B cell (primary cell): ENCODE data around the gene PIGM. TPM values are rescaled to one million over a fixed set of nuclear protein-coding genes. Genes with fewer than 3 reads are reported as not detected.
A peak's percentile ranks its signal among the peaks of the same experiment; 100 is the strongest.

ENCODE experiments used
- ATAC-seq: fragments of 200-7000 bp; cut with Tn5 transposase; one replicate; pipeline ENCODE4 v1.10.0; 2021; ENCODE audit warnings: low read depth, mild to moderate bottlenecking, moderate number of reproducible peaks, moderate library complexity
- CTCF ChIA-PET: fragments of 350-600 bp; sonication (Branson Sonifier 250); formaldehyde crosslinking; loops from one replicate; lab custom pipeline; 2021; ENCODE audit warnings: antibody characterized with exemption, inconsistent platforms; lab: Charles Lee
- POLR2A ChIA-PET: fragments of 350-600 bp; sonication (Branson Sonifier 250); formaldehyde crosslinking; loops from one replicate; lab custom pipeline; 2021; ENCODE audit warnings: antibody characterized with exemption; lab: Charles Lee
- DNase-seq: peaks from one replicate; pipeline ENCODE4 v3.0.0; 2013
- H2AFZ ChIP-seq: 2 replicates; pipeline ENCODE4 v1.6.1; 2012; ENCODE audit warnings: mild to moderate bottlenecking, low read depth, low read length; ENCODE audit not compliant: insufficient read depth, poor library complexity, severe bottlenecking
- H3K27ac ChIP-seq, 2 donors: 1 replicate in 1 of 2; 2 replicates in 1 of 2; pipeline ENCODE4 v1.5.1; 2012 to 2013; ENCODE audit warnings: low read length in 2 of 2, mild to moderate bottlenecking in 2 of 2, moderate library complexity in 1 of 2
- H3K27me3 ChIP-seq, 4 experiments: fragments of 200-600 bp in 1 of 4; sonication (generic) in 1 of 4; replicated peaks in 1 of 4; 1 replicate in 2 of 4; 2 replicates in 2 of 4; pipeline versions ENCODE4 v1.6.1 to v1.7.0; 2013 to 2016; ENCODE audit warnings: low read length in 3 of 4, mild to moderate bottlenecking in 2 of 4, mixed read lengths in 1 of 4, moderate library complexity in 1 of 4; ENCODE audit not compliant: insufficient read depth in 4 of 4, control insufficient read depth in 3 of 4; ENCODE audit errors: control extremely low read depth in 1 of 4
- H3K36me3 ChIP-seq, 2 experiments: replicated peaks in 1 of 2; 1 replicate in 1 of 2; 2 replicates in 1 of 2; pipeline versions ENCODE4 v1.6.1 to v1.7.1; 2013; ENCODE audit warnings: low read length in 1 of 2; ENCODE audit not compliant: insufficient read depth in 2 of 2, control insufficient read depth in 1 of 2; ENCODE audit errors: control extremely low read depth in 1 of 2, extremely low read depth in 1 of 2
- H3K4me1 ChIP-seq, 2 donors: fragments of 200-600 bp in 1 of 2; sonication (generic) in 1 of 2; 1 replicate in 1 of 2; 2 replicates in 1 of 2; pipeline versions ENCODE4 v1.5.1 to v1.6.1; 2013 to 2017; ENCODE audit warnings: low read length in 2 of 2; ENCODE audit not compliant: control insufficient read depth in 2 of 2, insufficient read depth in 2 of 2
- H3K4me2 ChIP-seq: replicated peaks from 2 replicates; pipeline ENCODE3; 2012; ENCODE audit warnings: mild to moderate bottlenecking, low read depth, low read length; ENCODE audit not compliant: poor library complexity, severe bottlenecking
- H3K4me3 ChIP-seq, 5 experiments: fragments of 200-600 bp in 1 of 5; sonication (generic) in 1 of 5; 1 replicate in 3 of 5; 2 replicates in 2 of 5; pipeline versions ENCODE4 v1.5.1 to v1.7.0; 2011 to 2016; ENCODE audit warnings: low read length in 4 of 5, mild to moderate bottlenecking in 4 of 5, low read depth in 2 of 5, control low read depth in 1 of 5, moderate library complexity in 1 of 5; ENCODE audit not compliant: insufficient read depth in 1 of 5; ENCODE audit errors: control extremely low read depth in 1 of 5, extremely low read depth in 1 of 5
- H3K79me2 ChIP-seq: fragments of 200-600 bp; sonication (generic); one replicate; pipeline ENCODE4 v1.6.0; 2016; ENCODE audit warnings: low read length; ENCODE audit not compliant: control insufficient read depth, insufficient read depth
- H3K9ac ChIP-seq: fragments of 200-600 bp; sonication (generic); 2 replicates; pipeline ENCODE4 v1.6.1; 2017; ENCODE audit warnings: mild to moderate bottlenecking, low read length, moderate library complexity
- H3K9me3 ChIP-seq, 3 donors: one replicate each; pipeline versions ENCODE4 v1.6.1 to v1.7.1; 2013; ENCODE audit warnings: low read length in 2 of 3; ENCODE audit not compliant: control insufficient read depth in 2 of 3, insufficient read depth in 1 of 3; ENCODE audit errors: control extremely low read depth in 1 of 3
- H4K20me1 ChIP-seq: 2 replicates; pipeline ENCODE4 v1.6.0; 2012; ENCODE audit warnings: mild to moderate bottlenecking, low read length; ENCODE audit not compliant: insufficient read depth, control insufficient read depth, poor library complexity, severe bottlenecking
- H3K27ac Mint-ChIP-seq: one replicate; pipeline ENCODE4 v1.8.0; 2021; ENCODE audit warnings: mixed read lengths
- H3K27me3 Mint-ChIP-seq: one replicate; pipeline ENCODE4 v1.8.0; 2021; ENCODE audit warnings: mixed read lengths
- H3K4me1 Mint-ChIP-seq: one replicate; pipeline ENCODE4 v1.8.0; 2021; ENCODE audit warnings: mixed read lengths
- H3K4me3 Mint-ChIP-seq: one replicate; pipeline ENCODE4 v1.8.0; 2021; ENCODE audit warnings: mixed read lengths
- H3K9me3 Mint-ChIP-seq: one replicate; pipeline ENCODE4 v1.8.0; 2022; ENCODE audit warnings: mixed read lengths; ENCODE audit not compliant: insufficient read depth
- EZH2 ChIP-seq: IDR thresholded peaks from 2 replicates; pipeline ENCODE4 v1.6.1; 2012; ENCODE audit warnings: borderline replicate concordance, low read depth, mild to moderate bottlenecking, moderate library complexity, low read length; ENCODE audit not compliant: insufficient read depth, poor library complexity, severe bottlenecking
- WGBS: methylation state at CpG from one replicate; pipeline ENCODE4 v1.1.5; 2013; ENCODE audit warnings: missing lambda C conversion rate; ENCODE audit not compliant: insufficient coverage; 5-methylcytosine and 5-hydroxymethylcytosine counted together
- intact Hi-C: fragments of 100-400 bp; cut with micrococcal nuclease; formaldehyde crosslinking; loops from one replicate; pipeline ENCODE4 v1.10.0; 2022
- polyA plus RNA-seq: library from polyadenylated mRNA; depleted of rRNA; stranded (reverse); fragments of >200 nt; gene quantifications from 2 replicates; pipeline ENCODE4 v1.2.3, GENCODE V29; 2012
- total RNA-seq, 2 donors: library from RNA; stranded (reverse); fragments of 120-200 nt in 1 of 2; gene quantifications; 1 replicate in 1 of 2; 2 replicates in 1 of 2; pipeline versions ENCODE4 v1.2.3 to v1.2.4, GENCODE V29; 2013 to 2022
- TF ChIP-seq, protein P1 (sequence below): fragments of 200-600 bp; IDR thresholded peaks from one replicate; pipeline ENCODE4 v1.8.0; 2022; ENCODE audit warnings: antibody characterized with exemption, mild to moderate bottlenecking

PIGM gene
- total and polyA plus RNA-seq, 2 donors (not counting 1 experiment from before 2014, with no cell fraction given): 1.4 to 7.4 TPM

DNA sequence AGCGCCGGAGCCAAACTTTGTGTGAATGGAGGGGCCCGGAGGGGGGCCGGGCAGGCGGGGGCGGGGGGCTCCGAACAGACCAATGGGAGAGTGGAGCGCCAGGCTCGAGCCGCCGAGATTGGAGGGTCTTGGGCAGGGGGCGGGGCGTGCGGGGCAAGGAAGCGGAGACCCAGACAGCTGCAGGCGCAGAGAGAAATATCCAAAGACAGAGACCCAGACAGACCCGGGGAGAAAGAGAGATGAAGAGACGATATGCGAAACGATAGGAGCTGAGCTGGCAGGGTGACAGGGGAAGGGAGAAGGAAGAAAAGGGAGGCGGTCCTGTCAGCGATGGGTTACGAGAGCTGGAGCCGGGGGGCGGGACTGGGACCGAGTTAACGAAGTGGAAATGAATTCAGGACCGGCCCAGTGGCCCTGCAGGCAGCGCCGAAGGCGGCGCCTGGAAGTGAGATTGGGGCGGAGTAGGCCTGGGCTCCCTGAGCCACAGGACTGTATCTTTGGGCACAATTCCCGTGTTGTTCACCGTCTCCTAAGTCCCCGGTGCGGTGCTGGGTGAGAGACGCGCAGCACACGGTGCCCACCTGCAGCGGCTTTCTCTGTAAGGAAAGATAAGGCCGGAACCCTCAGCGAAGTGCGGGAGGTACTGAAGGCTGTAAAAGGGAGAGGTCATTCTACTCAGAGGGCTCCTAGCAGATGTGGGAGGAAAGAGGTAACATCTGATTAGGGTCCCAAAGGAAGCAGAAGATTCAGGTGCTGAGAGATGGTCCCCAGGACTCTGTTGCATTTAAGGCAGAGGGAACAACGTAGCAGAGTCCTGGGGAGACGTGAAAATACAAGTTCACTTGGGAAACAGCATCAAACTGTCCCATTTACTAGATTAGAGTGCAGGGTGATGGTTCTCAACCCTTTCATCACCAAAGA lies 38.7 kb upstream of the PIGM start:
- H4K20me1 ChIP-seq: no peaks in the 10 kb centered on the region
- peaks cover 56% of the 10 kb centered on the region for H3K27me3 Mint-ChIP-seq
- peak overlapping the region; percentile 77 for H2AFZ ChIP-seq
- H3K4me1 Mint-ChIP-seq: peaks cover 12% of the 10 kb centered on the region
- no peaks in the 10 kb centered on the region for H3K36me3 ChIP-seq
- H3K4me3 ChIP-seq: peak overlapping the region in 4 of 5 experiments; percentile 48 to 63 (median 60)
- peak; percentile 81 for DNase-seq
- peak overlapping the region; percentile 87 for H3K4me2 ChIP-seq
- H3K27ac ChIP-seq: no peak overlapping the region
- H3K27ac Mint-ChIP-seq: no peak overlapping the region
- H3K4me3 Mint-ChIP-seq: peak overlapping the region; percentile 90
- peaks cover 11 to 12% of the 10 kb centered on the region in 2 donors for H3K4me1 ChIP-seq
- POLR2A ChIA-PET: interaction anchor here (0.6 kb wide), 1 partner anchor 132 kb away, joined by 3 read pairs; no protein-coding TSS in a partner anchor
- peaks cover 0 to 32% (median 19%) of the 10 kb centered on the region in 4 experiments for H3K27me3 ChIP-seq
- ATAC-seq: peak; percentile 98
- intact Hi-C loops: loop anchor here (2.0 kb wide), 2 partner anchors 24 to 28 kb away; partner anchors contain the start of gene IGSF8
- under 1% methylated on average over 37 of the region's 46 CpGs for WGBS
- no peaks in the 10 kb centered on the region for H3K9me3 ChIP-seq
- H3K79me2 ChIP-seq: no peaks in the 10 kb centered on the region
- H3K9ac ChIP-seq: peak overlapping the region; percentile 62
- H3K9me3 Mint-ChIP-seq: no peaks in the 10 kb centered on the region
- TF ChIP-seq EZH2: no peak
- CTCF ChIA-PET: interaction anchor here (0.7 to 3.7 kb wide), 6 partner anchors 8 to 31 kb away, joined by 3 to 27 read pairs (median 6); no protein-coding TSS in a partner anchor

DNA sequence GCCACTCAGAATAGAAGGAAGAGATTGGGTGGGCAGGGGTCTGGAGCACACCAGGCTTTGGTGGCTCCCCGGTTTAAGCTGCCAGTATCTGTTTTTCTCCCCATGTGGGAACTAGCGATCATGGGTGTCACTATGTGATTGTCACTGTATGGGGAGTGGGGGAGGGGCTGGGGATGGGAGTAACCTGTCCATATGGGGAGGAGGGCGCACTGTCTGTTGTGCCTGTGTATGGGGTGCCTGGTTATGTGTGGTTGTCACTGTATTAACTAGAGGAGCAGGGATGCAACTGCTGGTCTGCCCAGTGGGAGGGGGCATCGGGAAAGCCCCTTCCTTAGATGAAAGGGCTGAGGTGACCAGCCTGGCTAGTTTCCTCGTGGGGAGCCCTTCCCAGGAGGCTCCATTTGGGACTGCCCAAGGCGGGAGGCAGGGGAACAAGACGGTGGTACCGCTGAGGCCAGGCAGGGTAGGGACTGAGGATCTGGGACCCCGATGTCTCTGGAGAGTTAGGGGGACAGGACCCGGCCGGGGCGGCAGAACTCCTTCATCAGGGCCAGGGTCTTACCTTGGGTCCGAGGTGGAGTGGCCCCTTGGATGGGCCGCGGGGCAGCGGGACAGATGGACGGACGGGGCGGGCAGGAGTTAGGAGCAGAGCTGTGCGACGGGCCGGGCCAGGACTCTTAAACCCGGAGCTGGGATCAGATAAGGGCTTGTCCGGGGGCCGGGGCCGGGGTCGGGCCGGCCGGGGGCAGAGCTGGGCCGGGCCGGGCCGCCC lies 37.9 kb upstream of the PIGM start, which contains the start of gene KCNJ10:
Gene KCNJ10 (minus strand): TSS at position 701 of the 772 bp plus-strand sequence. CDS start 27,628 bp downstream, outside the sequence.
- WGBS: 15% methylated on average over 32 of the region's 32 CpGs
- no peak for ATAC-seq
- CTCF ChIA-PET: interaction anchor here (0.7 to 3.7 kb wide), 5 partner anchors 9 to 32 kb away, joined by 3 to 27 read pairs (median 5); no protein-coding TSS in a partner anchor

More for the DNA sequence above, 37.9 kb upstream of the PIGM start, which contains the start of gene KCNJ10:
- Histone ChIP-seq H3K4me1 (peaks cover 11 to 12% of the 10 kb centered on the region in 2 donors), H3K9ac (peak within 1 kb of the TSS; percentile 62), H3K9me3 (no peaks in the 10 kb centered on the region), H3K27me3 (peaks cover 0 to 35% (median 20%) of the 10 kb centered on the region in 4 experiments), H3K79me2 (no peaks in the 10 kb centered on the region), H3K36me3 (no peaks in the 10 kb centered on the region), H4K20me1 (no peaks in the 10 kb centered on the region), H3K4me2 (peak within 1 kb of the TSS; percentile 87), H2AFZ (peak within 1 kb of the TSS; percentile 77), H3K27ac (no peak within 1 kb of the TSS), H3K4me3 (peak within 1 kb of the TSS in 4 of 5 experiments; percentile 48 to 63 (median 60))
- Mint-ChIP-seq H3K4me1 (peaks cover 12% of the 10 kb centered on the region), H3K27ac (no peak within 1 kb of the TSS), H3K27me3 (peaks cover 60% of the 10 kb centered on the region), H3K4me3 (peak within 1 kb of the TSS; percentile 90), H3K9me3 (no peaks in the 10 kb centered on the region)
- TF ChIP-seq EZH2: no peak
- TF ChIP-seq, protein P1, sequence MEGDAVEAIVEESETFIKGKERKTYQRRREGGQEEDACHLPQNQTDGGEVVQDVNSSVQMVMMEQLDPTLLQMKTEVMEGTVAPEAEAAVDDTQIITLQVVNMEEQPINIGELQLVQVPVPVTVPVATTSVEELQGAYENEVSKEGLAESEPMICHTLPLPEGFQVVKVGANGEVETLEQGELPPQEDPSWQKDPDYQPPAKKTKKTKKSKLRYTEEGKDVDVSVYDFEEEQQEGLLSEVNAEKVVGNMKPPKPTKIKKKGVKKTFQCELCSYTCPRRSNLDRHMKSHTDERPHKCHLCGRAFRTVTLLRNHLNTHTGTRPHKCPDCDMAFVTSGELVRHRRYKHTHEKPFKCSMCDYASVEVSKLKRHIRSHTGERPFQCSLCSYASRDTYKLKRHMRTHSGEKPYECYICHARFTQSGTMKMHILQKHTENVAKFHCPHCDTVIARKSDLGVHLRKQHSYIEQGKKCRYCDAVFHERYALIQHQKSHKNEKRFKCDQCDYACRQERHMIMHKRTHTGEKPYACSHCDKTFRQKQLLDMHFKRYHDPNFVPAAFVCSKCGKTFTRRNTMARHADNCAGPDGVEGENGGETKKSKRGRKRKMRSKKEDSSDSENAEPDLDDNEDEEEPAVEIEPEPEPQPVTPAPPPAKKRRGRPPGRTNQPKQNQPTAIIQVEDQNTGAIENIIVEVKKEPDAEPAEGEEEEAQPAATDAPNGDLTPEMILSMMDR: no peak
- DNase-seq: no peak
- intact Hi-C loops: loop anchor here (2.0 kb wide), 2 partner anchors 23 to 29 kb away; partner anchors contain the start of gene IGSF8
- POLR2A ChIA-PET: interaction anchor here (0.6 kb wide), 1 partner anchor 131 kb away, joined by 3 read pairs; no protein-coding TSS in a partner anchor
